NCI-H1694 treated with DMSO at 0.1 percent for 48 hours (cell line): ENCODE measurements around the gene FAM83E.

Experiments used
- DNase-seq: peaks from one replicate; lab custom pipeline; 2025; lab: John Stamatoyannopoulos, UW

Gene FAM83E

GRCh38 chr19:48628486-48629296 lies 13.8 kb upstream of the FAM83E start:
- no peak for DNase-seq

GRCh38 chr19:48627865-48628314 lies 13.0 kb upstream of the FAM83E start:
- DNase-seq: no peak

- DNase-seq: no peak
Measured at GRCh38 chr19:48627201-48627864, 12.5 kb upstream of the FAM83E start.

- no peak for DNase-seq
Measured at GRCh38 chr19:48625891-48626327, 11.0 kb upstream of the FAM83E start.

GRCh38 chr19:48624791-48625723 lies 10.2 kb upstream of the FAM83E start:
- no peak for DNase-seq

GRCh38 chr19:48624067-48624594 lies 9.3 kb upstream of the FAM83E start:
- peak; percentile 98 for DNase-seq

GRCh38 chr19:48623556-48624066 lies 8.7 kb upstream of the FAM83E start:
- DNase-seq: no peak

- no peak for DNase-seq
Measured at GRCh38 chr19:48619692-48620585, 5.1 kb upstream of the FAM83E start.

GRCh38 chr19:48618916-48619691 lies 4.2 kb upstream of the FAM83E start, which contains the start of the genes RPL18 and SPHK2:
TSS of gene RPL18 (minus strand) at chr19:48619178. CDS start at chr19:48619143, 35 bp downstream.
TSS of gene SPHK2 (plus strand) at chr19:48619506. CDS start at chr19:48620515, 1,009 bp downstream.
- DNase-seq: peak; percentile 99

GRCh38 chr19:48618278-48618915 lies 3.5 kb upstream of the FAM83E start:
- DNase-seq: no peak

- no peak for DNase-seq
Measured at GRCh38 chr19:48617146-48617937, 2.5 kb upstream of the FAM83E start.

GRCh38 chr19:48616491-48617056 lies 1.7 kb upstream of the FAM83E start:
- no peak for DNase-seq

- no peak for DNase-seq
Measured at GRCh38 chr19:48616041-48616436, 1.2 kb upstream of the FAM83E start.

GRCh38 chr19:48615231-48616040 lies 560 bp upstream of the FAM83E start:
- no peak for DNase-seq

- DNase-seq: no peak
Measured at GRCh38 chr19:48613852-48614435, 932 bp downstream of the FAM83E start.

- DNase-seq: no peak
Measured at GRCh38 chr19:48613024-48613851, 1.6 kb downstream of the FAM83E start.
